ENCODE measurements around the gene HIF3A. TPM values are rescaled to one million over a fixed set of nuclear protein-coding genes. Genes with fewer than 3 reads are reported as not detected.
"Not testable (repeated sequence)": the region's sequence is repeated elsewhere in the genome, so short reads cannot be mapped to it uniquely, and the experiment has no call there.

The HIF3A gene
- total RNA-seq, 1 experiment from 2014 or later = 31.9 TPM

DNA sequence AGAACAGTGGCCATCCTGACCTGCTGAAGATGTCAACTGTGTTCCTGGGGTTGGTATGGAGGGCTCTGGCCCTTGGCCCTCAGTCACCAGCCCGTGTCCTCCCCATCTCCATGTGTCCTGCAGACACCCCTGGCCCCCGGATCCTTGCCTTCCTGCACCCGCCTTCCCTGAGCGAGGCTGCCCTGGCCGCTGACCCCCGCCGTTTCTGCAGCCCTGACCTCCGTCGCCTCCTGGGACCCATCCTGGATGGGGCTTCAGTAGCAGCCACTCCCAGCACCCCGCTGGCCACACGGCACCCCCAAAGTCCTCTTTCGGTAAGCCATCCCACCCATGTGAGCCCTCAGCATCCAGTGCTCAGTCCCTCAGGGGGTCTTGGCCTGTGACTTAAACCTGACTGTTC is 24.8 kb downstream of the HIF3A start:
- TF ChIP-seq CTCF (conservative IDR thresholded peaks at IDR 0.05) = no peak
- Histone ChIP-seq H3K79me2 (ENCODE audit: insufficient read depth, low read length) (no peaks in the 10 kb centered on the region), H3K23ac (ENCODE audit: insufficient read length, low read depth, low read length) (no peak overlapping the region), H3K4me2 (ENCODE audit: insufficient read depth, insufficient read length, low read length) (no peak overlapping the region), H2AK5ac (ENCODE audit: insufficient read length, low read length) (no peak overlapping the region), H4K20me1 (ENCODE audit: control insufficient read depth, insufficient read depth, insufficient read length) (no peaks in the 10 kb centered on the region), H3K9ac (ENCODE audit: extremely low read depth, insufficient read length, low read length) (no peak overlapping the region), H3K9me3 (ENCODE audit: control insufficient read depth, low read depth, low read length) (peaks cover 14% of the 10 kb centered on the region), H3K27me3 (ENCODE audit: insufficient read depth, low read length) (no peaks in the 10 kb centered on the region), H3K14ac (ENCODE audit: insufficient read depth, low read length) (no peak overlapping the region), H3K18ac (ENCODE audit: insufficient read length, low read depth, low read length) (no peak overlapping the region), H3K56ac (ENCODE audit: insufficient read length, low read depth, low read length) (no peak overlapping the region), H4K91ac (ENCODE audit: insufficient read length, low read depth, low read length) (no peak overlapping the region), H3K27ac (ENCODE audit: insufficient read length, low read depth, low read length) (no peak overlapping the region), H4K8ac (replicated peaks; ENCODE audit: insufficient read length, low read depth, low read length) (no peak overlapping the region), H3K4me1 (ENCODE audit: insufficient read depth, low read length) (no peaks in the 10 kb centered on the region), H2BK12ac (ENCODE audit: insufficient read length, low read depth, low read length) (no peak overlapping the region), H2BK15ac (ENCODE audit: low read depth, low read length) (no peak overlapping the region), H2AFZ (ENCODE audit: low read length) (no peak overlapping the region), H2BK120ac (ENCODE audit: low read depth, low read length, poor library complexity, severe bottlenecking) (no peak overlapping the region), H3K79me1 (ENCODE audit: insufficient read depth, low read depth, low read length, poor library complexity, severe bottlenecking) (no peaks in the 10 kb centered on the region), H2BK5ac (ENCODE audit: insufficient read length, low read length) (no peak overlapping the region), H3T11ph (ENCODE audit: low read length) (no peak overlapping the region), H2BK20ac (ENCODE audit: low read depth, low read length, poor library complexity, severe bottlenecking) (no peak overlapping the region), H3K4ac (ENCODE audit: low read depth, low read length) (no peak overlapping the region), H3K23me2 (ENCODE audit: insufficient read length, low read depth, low read length, poor library complexity, severe bottlenecking) (no peaks in the 10 kb centered on the region), H4K5ac (ENCODE audit: insufficient read length, low read depth, low read length) (no peak overlapping the region)
- no peak for DNase-seq
- H3K4me3 Mint-ChIP-seq = no peak overlapping the region; a peak in 1 of 5 replicates
- peaks cover 14 to 16% of the 10 kb centered on the region in 2 experiments; a peak in 4 of 5 replicates for H3K9me3 Mint-ChIP-seq
- 0 out of 7 replicates have a peak overlapping the region, but pooled peaks of 1 of the 3 experiments have one; percentile 23 for H3K27ac Mint-ChIP-seq
- H3K4me1 Mint-ChIP-seq = no peaks in the 10 kb centered on the region
- peaks cover 1% of the 10 kb centered on the region; the same call in 1 of the 2 replicates for H3K27me3 Mint-ChIP-seq (ENCODE audit: low read depth)
- peaks cover 38 to 69% (median 63%) of the 10 kb centered on the region in 3 experiments for H3K36me3 Mint-ChIP-seq (ENCODE audit: insufficient read depth in 1 of 3, low read depth in 3 of 3)
- no CpG with 5 or more reads among the region's 12 CpGs for WGBS (ENCODE audit: extremely low coverage, insufficient read length, low lambda C conversion rate)

DNA sequence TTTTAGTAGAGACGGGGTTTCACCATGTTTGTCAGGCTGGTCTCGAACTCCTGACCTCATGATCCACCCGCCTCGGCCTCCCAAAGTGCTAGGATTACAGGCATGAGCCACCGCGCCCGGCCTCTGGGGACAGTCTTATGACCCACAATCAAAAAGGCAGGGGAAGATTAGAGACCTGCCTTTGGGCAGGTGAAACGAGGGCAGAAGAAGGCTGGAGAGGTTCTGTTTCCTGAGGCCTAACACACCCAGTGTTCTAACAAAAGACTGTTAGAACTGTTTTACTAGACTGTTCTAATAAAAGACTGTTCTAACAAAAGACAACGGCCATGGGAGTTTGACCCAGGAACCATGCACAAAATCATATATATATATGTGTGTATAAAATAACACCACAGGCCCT is 26.4 kb downstream of the HIF3A start:
- not testable (repeated sequence) for H2AFZ ChIP-seq (ENCODE audit: low read length); H3K18ac ChIP-seq (ENCODE audit: insufficient read length, low read depth, low read length); H3K27me3 Mint-ChIP-seq (ENCODE audit: low read depth); H3K27me3 ChIP-seq (ENCODE audit: insufficient read depth, low read length); H3K9ac ChIP-seq (ENCODE audit: extremely low read depth, insufficient read length, low read length); DNase-seq; H2AK5ac ChIP-seq (ENCODE audit: insufficient read length, low read length); H3K4me3 Mint-ChIP-seq; H4K20me1 ChIP-seq (ENCODE audit: control insufficient read depth, insufficient read depth, insufficient read length); H3K14ac ChIP-seq (ENCODE audit: insufficient read depth, low read length); H3K27ac Mint-ChIP-seq; H3K23ac ChIP-seq (ENCODE audit: insufficient read length, low read depth, low read length); H2BK120ac ChIP-seq (ENCODE audit: low read depth, low read length, poor library complexity, severe bottlenecking); H3K4me1 ChIP-seq (ENCODE audit: insufficient read depth, low read length); H3K56ac ChIP-seq (ENCODE audit: insufficient read length, low read depth, low read length); H3K79me2 ChIP-seq (ENCODE audit: insufficient read depth, low read length); H3T11ph ChIP-seq (ENCODE audit: low read length); H3K27ac ChIP-seq (ENCODE audit: insufficient read length, low read depth, low read length); H3K23me2 ChIP-seq (ENCODE audit: insufficient read length, low read depth, low read length, poor library complexity, severe bottlenecking); H3K4me1 Mint-ChIP-seq; H4K91ac ChIP-seq (ENCODE audit: insufficient read length, low read depth, low read length); H2BK15ac ChIP-seq (ENCODE audit: low read depth, low read length); H3K79me1 ChIP-seq (ENCODE audit: insufficient read depth, low read depth, low read length, poor library complexity, severe bottlenecking); H3K4me2 ChIP-seq (ENCODE audit: insufficient read depth, insufficient read length, low read length); H2BK20ac ChIP-seq (ENCODE audit: low read depth, low read length, poor library complexity, severe bottlenecking); H2BK5ac ChIP-seq (ENCODE audit: insufficient read length, low read length); H4K8ac ChIP-seq (replicated peaks; ENCODE audit: insufficient read length, low read depth, low read length); H4K5ac ChIP-seq (ENCODE audit: insufficient read length, low read depth, low read length); H3K4ac ChIP-seq (ENCODE audit: low read depth, low read length); H2BK12ac ChIP-seq (ENCODE audit: insufficient read length, low read depth, low read length)
- peaks cover 27% of the 10 kb centered on the region in 2 experiments for H3K9me3 Mint-ChIP-seq
- no CpG with 5 or more reads among the region's 9 CpGs for WGBS (ENCODE audit: extremely low coverage, insufficient read length, low lambda C conversion rate)
- peaks cover 27% of the 10 kb centered on the region for H3K9me3 ChIP-seq (ENCODE audit: control insufficient read depth, low read depth, low read length)
- peaks cover 50 to 71% (median 67%) of the 10 kb centered on the region in 3 experiments for H3K36me3 Mint-ChIP-seq (ENCODE audit: insufficient read depth in 1 of 3, low read depth in 3 of 3)

All from H9 (cell line).